ENCODE results near the gene FXYD2. TPM values are rescaled to one million over a fixed set of nuclear protein-coding genes. Genes with fewer than 3 reads are reported as not detected.

The FXYD2 gene
- total and polyA plus RNA-seq, 2 donors (not counting 3 experiments of a cell fraction or from before 2014, with no cell fraction given): 0.99 to 1.8 TPM

DNA sequence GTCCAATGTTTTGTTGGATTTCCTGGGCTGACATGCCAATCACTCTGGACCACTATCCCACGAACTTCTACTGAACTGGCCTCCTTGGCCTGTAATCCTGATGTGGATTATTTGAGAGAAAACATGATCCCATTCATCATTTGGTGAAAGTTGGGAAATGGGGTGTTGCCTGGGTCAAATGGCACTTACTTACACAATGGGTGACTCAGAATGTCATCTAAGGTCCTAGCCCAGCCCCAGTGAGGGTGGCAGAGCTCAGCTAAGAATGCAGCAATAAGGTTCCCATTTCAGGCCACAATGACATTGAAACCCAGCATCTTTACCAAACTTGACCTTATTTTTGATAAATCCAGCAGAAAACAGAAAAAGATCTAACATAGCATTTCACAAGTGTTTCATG is 19.5 kb downstream of the FXYD2 start:
- ChIA-PET POLR2A (no interaction called here), CTCF (interaction anchor here (0.6 to 2.9 kb wide), 8 partner anchors 10 to 646 kb away, joined by 3 to 18 read pairs (median 4); no protein-coding TSS in a partner anchor)
- BruUV-seq (replicated peaks): no TSS peak
- H3K4me1 ChIP-seq (ENCODE audit: control insufficient read depth, extremely low read depth, insufficient read depth, low read length): no peaks in the 10 kb centered on the region
- H3K79me2 ChIP-seq (ENCODE audit: control insufficient read depth, insufficient read depth, low read length): no peaks in the 10 kb centered on the region
- no peak overlapping the region for H2AFZ ChIP-seq (ENCODE audit: low read depth, low read length)
- no peaks in the 10 kb centered on the region for H3K36me3 ChIP-seq (ENCODE audit: control insufficient read depth in 2 of 2, extremely low read depth in 1 of 2, insufficient read depth in 2 of 2, low read length in 2 of 2)
- FAIRE-seq: no peak
- H3K9me1 ChIP-seq (replicated peaks; ENCODE audit: control insufficient read depth, extremely low read depth, insufficient read depth, low read length): no peaks in the 10 kb centered on the region
- no peak overlapping the region for H3K27ac ChIP-seq (ENCODE audit: insufficient read depth, low read depth, low read length)
- H4K20me1 ChIP-seq (replicated peaks; ENCODE audit: control insufficient read depth, extremely low read depth, insufficient read depth, low read length): no peaks in the 10 kb centered on the region
- peaks cover 8 to 9% of the 10 kb centered on the region in 2 experiments for H3K27me3 ChIP-seq (ENCODE audit: control insufficient read depth in 2 of 2, insufficient read depth in 2 of 2, low read length in 2 of 2)
- H3K9ac ChIP-seq (replicated peaks; ENCODE audit: extremely low read depth, insufficient read depth, low read length): no peak overlapping the region
- H3K4me2 ChIP-seq (ENCODE audit: insufficient read depth, low read length): no peak overlapping the region
- H3K9me3 ChIP-seq (replicated peaks; ENCODE audit: control insufficient read depth, insufficient read depth, low read length): no peaks in the 10 kb centered on the region
- intact Hi-C loops (cut with micrococcal nuclease) (no loop called here), dilution Hi-C loops (cut with MboI; ENCODE audit: extremely low pct_ligation_motif_present, low sequenced_read_pairs) (no loop called here)
- no peak for TF ChIP-seq MYC (IDR thresholded peaks at IDR 0.05; ENCODE audit: low read depth, low read length)
- TF ChIP-seq MAX (IDR thresholded peaks at IDR 0.05; ENCODE audit: insufficient read depth, insufficient read length): no peak
- TF ChIP-seq GATA2 (IDR thresholded peaks at IDR 0.05; ENCODE audit: insufficient read depth, insufficient read length, low read depth, low read length): no peak
- no peak overlapping the region for H3K4me3 ChIP-seq (replicated peaks in 1 of 3; ENCODE audit: insufficient read depth in 1 of 3, low read depth in 1 of 3, low read length in 3 of 3)
- DNase-seq (ENCODE audit: low read depth, low spot score): no peak

DNA sequence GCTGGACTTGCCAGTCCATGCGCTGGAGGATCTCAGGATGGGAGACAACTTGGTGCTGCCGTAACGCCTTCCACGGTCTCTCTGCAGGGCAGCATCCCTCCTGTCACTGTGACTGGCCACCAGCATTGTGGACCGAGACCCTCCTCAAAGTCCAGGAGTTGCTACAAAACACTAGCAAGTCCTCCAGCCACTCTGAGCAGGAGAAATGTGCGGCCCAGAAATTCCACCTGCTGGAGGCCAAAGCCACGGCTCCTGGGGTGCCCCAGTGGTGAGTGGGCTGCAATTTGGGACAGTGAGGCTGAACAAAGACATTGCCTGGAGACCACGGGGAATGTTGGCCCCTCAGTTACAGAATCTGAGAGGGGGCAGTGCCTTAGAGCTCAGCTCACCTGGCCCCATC is 20.6 kb downstream of the FXYD2 start:
- ChIA-PET CTCF (interaction anchor here (0.8 to 2.9 kb wide), 5 partner anchors 11 to 378 kb away, joined by 3 to 18 read pairs (median 10); no protein-coding TSS in a partner anchor), POLR2A (no interaction called here)
- H3K27me3 ChIP-seq (ENCODE audit: control insufficient read depth in 2 of 2, insufficient read depth in 2 of 2, low read length in 2 of 2): peaks cover 5 to 14% of the 10 kb centered on the region in 2 experiments
- H2AFZ ChIP-seq (ENCODE audit: low read depth, low read length): no peak overlapping the region
- no peak overlapping the region for H3K4me3 ChIP-seq (replicated peaks in 1 of 3; ENCODE audit: insufficient read depth in 1 of 3, low read depth in 1 of 3, low read length in 3 of 3)
- no peaks in the 10 kb centered on the region for H3K9me1 ChIP-seq (replicated peaks; ENCODE audit: control insufficient read depth, extremely low read depth, insufficient read depth, low read length)
- FAIRE-seq: no peak
- H3K9ac ChIP-seq (replicated peaks; ENCODE audit: extremely low read depth, insufficient read depth, low read length): no peak overlapping the region
- no peak for TF ChIP-seq FOS (IDR thresholded peaks at IDR 0.05; ENCODE audit: borderline replicate concordance, insufficient read depth, low read length)
- TF ChIP-seq, protein P1, sequence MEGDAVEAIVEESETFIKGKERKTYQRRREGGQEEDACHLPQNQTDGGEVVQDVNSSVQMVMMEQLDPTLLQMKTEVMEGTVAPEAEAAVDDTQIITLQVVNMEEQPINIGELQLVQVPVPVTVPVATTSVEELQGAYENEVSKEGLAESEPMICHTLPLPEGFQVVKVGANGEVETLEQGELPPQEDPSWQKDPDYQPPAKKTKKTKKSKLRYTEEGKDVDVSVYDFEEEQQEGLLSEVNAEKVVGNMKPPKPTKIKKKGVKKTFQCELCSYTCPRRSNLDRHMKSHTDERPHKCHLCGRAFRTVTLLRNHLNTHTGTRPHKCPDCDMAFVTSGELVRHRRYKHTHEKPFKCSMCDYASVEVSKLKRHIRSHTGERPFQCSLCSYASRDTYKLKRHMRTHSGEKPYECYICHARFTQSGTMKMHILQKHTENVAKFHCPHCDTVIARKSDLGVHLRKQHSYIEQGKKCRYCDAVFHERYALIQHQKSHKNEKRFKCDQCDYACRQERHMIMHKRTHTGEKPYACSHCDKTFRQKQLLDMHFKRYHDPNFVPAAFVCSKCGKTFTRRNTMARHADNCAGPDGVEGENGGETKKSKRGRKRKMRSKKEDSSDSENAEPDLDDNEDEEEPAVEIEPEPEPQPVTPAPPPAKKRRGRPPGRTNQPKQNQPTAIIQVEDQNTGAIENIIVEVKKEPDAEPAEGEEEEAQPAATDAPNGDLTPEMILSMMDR (IDR thresholded peaks at IDR 0.05; ENCODE audit: extremely low read depth in 1 of 2, insufficient read depth in 1 of 2, low read depth in 1 of 2, low read length in 2 of 2): no peak
- no peak for TF ChIP-seq MYC (IDR thresholded peaks at IDR 0.05; ENCODE audit: low read depth, low read length)
- TF ChIP-seq EZH2 (IDR thresholded peaks at IDR 0.05; ENCODE audit: borderline replicate concordance, low read depth, low read length, severe bottlenecking): no peak
- H3K36me3 ChIP-seq (ENCODE audit: control insufficient read depth in 2 of 2, extremely low read depth in 1 of 2, insufficient read depth in 2 of 2, low read length in 2 of 2): no peaks in the 10 kb centered on the region
- dilution Hi-C loops (cut with MboI; ENCODE audit: extremely low pct_ligation_motif_present, low sequenced_read_pairs): no loop called here
- no peaks in the 10 kb centered on the region for H3K9me3 ChIP-seq (replicated peaks; ENCODE audit: control insufficient read depth, insufficient read depth, low read length)
- H3K79me2 ChIP-seq (ENCODE audit: control insufficient read depth, insufficient read depth, low read length): no peaks in the 10 kb centered on the region
- no peaks in the 10 kb centered on the region for H3K4me1 ChIP-seq (ENCODE audit: control insufficient read depth, extremely low read depth, insufficient read depth, low read length)
- H3K4me2 ChIP-seq (ENCODE audit: insufficient read depth, low read length): no peak overlapping the region
- intact Hi-C loops (cut with micrococcal nuclease): no loop called here
- H4K20me1 ChIP-seq (replicated peaks; ENCODE audit: control insufficient read depth, extremely low read depth, insufficient read depth, low read length): no peaks in the 10 kb centered on the region
- BruUV-seq (replicated peaks): no TSS peak
- no peak for DNase-seq (ENCODE audit: low read depth, low spot score)
- no peak overlapping the region for H3K27ac ChIP-seq (ENCODE audit: insufficient read depth, low read depth, low read length)

All from endothelial cell of umbilical vein (primary cell).